GM13976 (cell line): ENCODE measurements around the gene JAG2.

Source experiments
- DNase-seq: peaks from one replicate; pipeline ENCODE4 v3.0.0; 2012; ENCODE audit warnings: low spot score
- CTCF ChIP-seq: IDR thresholded peaks from 2 replicates; pipeline ENCODE4 v1.5.1; 2012; ENCODE audit warnings: borderline replicate concordance, mild to moderate bottlenecking; ENCODE audit not compliant: insufficient read depth; ENCODE audit errors: extremely low read depth, missing control alignments, control extremely low read depth
- in situ Hi-C: fragments of 300-500 bp; cut with MboI; formaldehyde crosslinking; loops from one replicate; pipeline ENCODE4 v1.12.0; 2022; ENCODE audit warnings: low sequenced_read_pairs, mixed read lengths, inconsistent platforms; ENCODE audit not compliant: unreplicated experiment

JAG2 gene

GRCh38 chr14:105212541-105213300 lies 44.1 kb upstream of the JAG2 start:
- in situ Hi-C loops = no loop called here
- no peak for DNase-seq
- no peak for TF ChIP-seq CTCF

GRCh38 chr14:105211758-105212089 lies 43.1 kb upstream of the JAG2 start:
- no peak for TF ChIP-seq CTCF
- in situ Hi-C loops = no loop called here
- DNase-seq = no peak

DNA sequence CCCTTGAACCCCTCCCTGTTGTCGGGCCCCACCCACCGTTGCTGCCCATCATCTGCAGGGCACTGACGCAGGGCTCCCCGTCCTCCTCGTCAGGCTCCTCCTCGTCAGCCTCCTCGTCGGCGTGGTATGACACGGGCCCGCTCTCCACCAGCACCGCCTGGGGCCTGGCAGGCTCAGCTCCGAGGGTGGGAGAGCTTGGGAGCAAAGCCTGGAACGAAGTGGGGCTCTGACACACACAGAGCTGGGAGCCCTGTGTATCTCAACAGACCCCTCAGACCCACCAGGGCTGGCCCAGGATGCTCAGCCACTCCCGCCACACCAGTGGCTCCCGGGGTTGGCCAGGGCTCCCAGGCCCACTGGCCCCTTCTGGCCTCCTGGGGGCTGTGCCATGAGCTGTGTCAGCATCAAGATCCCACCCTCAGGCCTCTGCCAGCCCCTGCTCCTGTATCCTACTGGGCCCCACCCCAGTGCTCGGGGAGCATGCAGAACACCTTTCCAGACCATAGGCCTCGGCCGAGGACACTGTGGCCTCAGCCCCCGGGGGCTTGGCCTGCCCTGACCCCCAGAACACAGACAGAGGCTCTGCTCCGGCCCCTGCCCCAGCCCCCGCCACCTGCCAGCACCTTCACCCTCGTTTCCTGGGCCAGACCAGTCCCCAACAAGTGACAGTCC lies 42.6 kb upstream of the JAG2 start:
- DNase-seq = no peak
- in situ Hi-C loops = no loop called here
- TF ChIP-seq CTCF = no peak

DNA sequence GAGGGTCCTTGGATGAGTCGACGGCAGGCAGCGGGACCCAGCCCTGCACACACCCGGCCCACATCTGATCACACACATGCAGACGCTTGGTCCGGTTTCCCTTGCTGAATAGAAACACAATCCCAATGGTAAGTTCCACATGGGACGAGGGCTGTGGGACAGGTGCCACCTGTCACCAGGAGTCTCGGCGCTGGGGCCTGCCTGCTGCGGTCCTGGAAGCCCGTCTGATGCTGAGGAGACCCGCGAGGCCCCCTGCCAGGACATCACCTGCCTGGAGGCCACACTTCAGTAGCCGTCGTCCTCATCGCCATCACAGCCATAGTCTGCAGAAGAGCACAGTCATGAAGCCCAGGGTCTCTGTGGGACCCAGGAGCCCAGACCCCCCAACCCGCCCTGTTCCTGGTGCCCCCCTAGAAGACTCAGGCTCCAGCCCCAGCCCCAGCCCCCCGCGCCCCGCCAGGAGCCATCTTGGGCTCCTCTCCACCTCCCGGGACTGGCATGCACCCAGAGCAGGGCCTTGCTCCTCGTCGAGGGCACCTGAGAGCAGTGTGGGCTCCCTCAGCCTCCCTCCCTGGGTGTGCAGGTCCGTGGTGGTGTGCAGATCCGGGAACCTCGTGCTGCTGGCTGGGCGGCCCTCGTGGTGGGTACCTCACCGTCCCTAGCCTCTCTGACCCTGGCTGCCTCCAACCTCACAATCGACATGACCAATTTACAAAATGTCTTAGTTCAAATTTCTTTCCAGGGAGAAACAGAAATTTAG lies 41.9 kb upstream of the JAG2 start:
- in situ Hi-C loops = no loop called here
- DNase-seq = no peak
- TF ChIP-seq CTCF = no peak

- TF ChIP-seq CTCF = no peak
- in situ Hi-C loops = no loop called here
- no peak for DNase-seq
These were observed 41.1 kb upstream of the JAG2 start for GRCh38 chr14:105209646-105210045.

DNA sequence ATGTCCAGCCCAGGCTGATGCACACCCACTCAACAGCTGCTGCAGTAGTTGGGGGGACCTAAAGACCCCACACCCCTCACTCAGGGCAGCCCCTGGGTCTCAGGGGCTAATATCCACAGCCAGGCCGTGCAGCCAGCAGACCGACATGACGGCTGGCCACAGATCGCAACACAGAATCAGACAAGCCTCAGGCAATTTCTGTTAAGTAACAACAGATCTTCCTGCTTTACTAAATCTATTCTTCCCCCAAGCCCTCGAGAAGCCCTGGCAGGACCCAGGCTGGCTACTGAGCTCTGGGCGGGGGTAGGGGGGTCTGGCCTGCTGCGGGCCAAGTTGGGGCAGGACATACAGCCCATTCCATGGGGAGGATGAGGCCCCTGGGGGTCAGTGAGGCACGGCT lies 40.5 kb upstream of the JAG2 start:
- no peak for DNase-seq
- TF ChIP-seq CTCF = no peak
- in situ Hi-C loops = no loop called here
